HuH-7.5 (cell line): ENCODE data around the gene SLC1A7.

Source experiments
- DNase-seq: peaks from one replicate; pipeline ENCODE4 v3.0.0; 2011; ENCODE audit warnings: low spot score

SLC1A7 gene

GRCh38 chr1:53075761-53076163 lies 66.7 kb downstream of the SLC1A7 start:
- DNase-seq = no peak

DNA sequence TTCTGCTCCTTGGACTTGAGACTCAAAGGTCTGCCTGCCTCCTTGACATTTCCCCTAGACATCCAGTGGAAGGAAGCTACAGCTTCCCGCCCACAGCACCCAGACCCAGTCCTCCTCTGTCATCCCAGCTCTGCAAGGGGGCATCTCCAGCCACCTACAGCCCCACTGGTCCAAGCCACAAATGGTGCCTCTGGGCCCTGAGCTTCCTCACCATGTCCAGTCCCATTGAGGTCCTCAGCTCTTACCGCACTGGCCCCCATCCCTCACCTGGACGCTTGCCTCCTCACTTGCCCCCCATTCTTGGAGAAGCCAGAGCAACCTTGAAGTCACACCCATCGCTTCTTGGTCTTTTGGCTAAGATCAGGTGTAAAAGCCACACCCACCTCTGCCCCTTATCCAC lies 67.2 kb downstream of the SLC1A7 start:
- no peak for DNase-seq

- no peak for DNase-seq
Observed at GRCh38 chr1:53074313-53075154, 67.9 kb downstream of the SLC1A7 start.

DNA sequence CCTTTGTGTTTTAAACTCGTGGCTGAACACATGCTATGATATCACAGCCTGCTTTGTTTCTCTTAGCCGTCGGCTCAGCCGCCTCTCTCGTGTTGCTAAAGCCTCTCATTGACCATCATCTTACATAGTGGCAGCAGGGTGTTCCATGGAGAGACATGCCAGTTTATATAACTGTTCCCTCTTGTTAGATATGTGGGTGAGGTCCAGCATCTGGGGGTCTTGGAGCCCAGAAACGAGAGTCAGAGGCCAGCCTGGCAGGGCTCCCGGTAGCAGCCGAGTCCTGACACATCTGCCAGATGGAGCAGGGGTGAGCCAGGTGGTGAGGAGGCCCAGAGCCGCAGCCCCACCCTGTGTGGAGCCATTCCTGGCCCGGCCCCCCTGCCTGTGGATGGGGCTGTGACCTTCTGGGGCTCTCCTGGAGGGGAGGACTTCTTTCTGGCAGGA lies 68.5 kb downstream of the SLC1A7 start:
- no peak for DNase-seq

GRCh38 chr1:53073287-53073686 lies 69.2 kb downstream of the SLC1A7 start:
- DNase-seq = no peak

DNA sequence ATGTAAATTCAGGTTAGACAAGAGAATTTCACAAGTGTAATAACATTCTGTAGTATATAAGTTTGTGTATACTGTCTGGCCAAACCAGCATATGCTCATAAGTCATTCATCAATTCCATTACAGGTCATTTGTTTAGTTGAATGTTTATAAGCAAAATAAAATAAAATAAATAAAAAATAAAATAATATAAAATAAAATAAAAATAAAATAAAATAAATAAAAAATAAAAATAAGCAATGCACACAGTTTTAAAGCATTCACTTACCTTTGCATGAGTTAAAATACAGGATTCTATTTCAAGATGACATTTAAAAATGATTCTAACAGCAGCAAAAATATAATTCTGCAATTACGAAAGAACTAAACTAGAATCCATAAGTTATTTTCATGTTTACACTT lies 70.5 kb downstream of the SLC1A7 start:
- DNase-seq = no peak

DNA sequence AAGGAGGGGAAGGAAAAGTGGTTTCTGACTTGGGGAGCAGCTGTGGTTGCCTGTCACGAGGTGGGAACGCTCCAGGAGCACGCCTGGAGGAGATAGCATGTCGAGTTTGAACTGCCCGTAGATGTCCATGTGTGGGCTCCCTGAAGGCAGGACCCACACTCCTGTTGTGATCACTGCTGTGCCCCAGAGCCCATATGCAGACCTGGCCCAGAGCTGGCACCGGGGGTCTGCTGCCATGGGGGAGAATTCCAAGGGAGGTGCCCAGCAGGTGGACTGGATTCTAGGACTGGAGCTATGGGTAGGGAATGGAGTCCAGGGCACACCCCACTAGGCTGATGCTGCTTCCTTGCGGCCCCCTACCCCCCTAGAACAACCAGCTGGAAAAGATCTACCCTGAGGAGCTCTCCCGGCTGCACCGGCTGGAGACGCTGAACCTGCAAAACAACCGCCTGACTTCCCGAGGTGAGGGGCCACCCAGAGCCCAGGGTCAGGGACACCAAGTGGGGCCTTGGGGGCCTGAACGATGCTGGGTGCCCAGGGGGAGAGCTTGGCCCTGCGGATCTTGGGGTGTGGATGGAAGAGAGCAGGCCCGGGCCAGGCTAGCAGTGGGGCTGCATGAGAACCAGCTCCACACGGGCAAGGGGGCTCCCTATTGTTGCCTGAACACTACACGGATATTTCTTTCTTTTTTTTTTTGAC lies 71.1 kb downstream of the SLC1A7 start:
- no peak for DNase-seq

GRCh38 chr1:53070621-53071020 lies 71.8 kb downstream of the SLC1A7 start:
- DNase-seq = no peak

DNA sequence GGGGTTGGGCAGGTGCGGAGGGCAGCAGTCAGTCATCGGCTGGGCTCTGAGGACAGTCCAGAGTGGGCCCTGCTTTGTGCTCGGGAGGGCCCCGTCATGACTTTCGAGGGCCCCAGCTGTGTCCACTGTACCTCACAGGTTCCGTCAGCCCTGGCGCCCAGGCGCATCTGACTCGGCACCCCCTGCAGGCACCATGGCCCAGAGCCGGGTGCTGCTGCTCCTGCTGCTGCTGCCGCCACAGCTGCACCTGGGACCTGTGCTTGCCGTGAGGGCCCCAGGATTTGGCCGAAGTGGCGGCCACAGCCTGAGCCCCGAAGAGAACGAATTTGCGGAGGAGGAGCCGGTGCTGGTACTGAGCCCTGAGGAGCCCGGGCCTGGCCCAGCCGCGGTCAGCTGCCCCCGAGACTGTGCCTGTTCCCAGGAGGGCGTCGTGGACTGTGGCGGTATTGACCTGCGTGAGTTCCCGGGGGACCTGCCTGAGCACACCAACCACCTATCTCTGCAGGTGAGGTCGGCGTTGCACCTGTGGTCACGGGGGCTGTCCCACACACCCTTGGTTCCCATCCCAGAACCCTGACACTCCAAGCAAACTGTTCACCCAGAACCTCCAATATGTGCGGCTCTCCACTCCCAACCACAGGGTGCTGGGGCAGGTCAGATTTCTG lies 72.6 kb downstream of the SLC1A7 start:
- no peak for DNase-seq

DNA sequence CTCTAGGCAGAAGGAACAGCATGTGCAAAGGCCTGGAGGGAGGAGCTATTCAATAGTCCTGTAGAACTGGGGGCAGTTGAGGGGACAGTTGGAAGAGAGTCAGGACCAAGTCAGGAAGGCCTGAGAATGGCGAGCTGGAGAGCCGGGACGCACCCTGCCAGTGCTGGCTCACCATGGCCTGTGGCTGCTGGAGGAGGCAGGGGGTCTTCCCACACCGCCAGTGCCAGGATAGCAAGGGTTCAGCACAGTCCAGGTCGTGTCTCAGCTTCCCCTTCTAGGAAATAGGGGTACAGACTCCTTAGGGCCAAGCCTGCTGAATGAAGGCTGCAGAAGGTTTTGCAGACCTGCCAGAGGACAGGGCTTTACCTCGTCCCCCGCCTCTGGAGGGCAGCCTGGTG lies 73.2 kb downstream of the SLC1A7 start:
- DNase-seq = no peak

- DNase-seq = no peak
Observed at GRCh38 chr1:53068314-53069099, 73.9 kb downstream of the SLC1A7 start.

DNA sequence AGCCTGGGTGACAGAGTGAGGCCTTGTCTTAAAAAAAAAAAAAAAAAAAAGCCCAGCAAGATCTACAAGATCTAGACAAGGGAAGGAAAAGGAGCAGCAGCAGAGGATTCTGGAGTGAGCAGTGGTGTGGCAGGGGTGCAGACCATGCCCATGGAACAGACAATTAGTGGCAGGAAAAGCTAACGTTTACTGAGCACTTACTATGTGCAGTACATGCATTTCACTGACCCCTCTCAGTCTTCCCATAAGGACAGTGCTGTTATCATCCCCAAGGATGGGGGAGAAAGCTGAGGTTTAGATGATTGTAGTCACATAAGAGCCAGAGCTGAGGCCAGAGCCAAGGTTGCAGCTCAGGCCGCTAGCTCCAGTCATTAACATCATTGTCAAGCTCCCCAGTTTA lies 74.6 kb downstream of the SLC1A7 start:
- no peak for DNase-seq

- DNase-seq = no peak
Observed at GRCh38 chr1:53066891-53067738, 75.3 kb downstream of the SLC1A7 start.

DNA sequence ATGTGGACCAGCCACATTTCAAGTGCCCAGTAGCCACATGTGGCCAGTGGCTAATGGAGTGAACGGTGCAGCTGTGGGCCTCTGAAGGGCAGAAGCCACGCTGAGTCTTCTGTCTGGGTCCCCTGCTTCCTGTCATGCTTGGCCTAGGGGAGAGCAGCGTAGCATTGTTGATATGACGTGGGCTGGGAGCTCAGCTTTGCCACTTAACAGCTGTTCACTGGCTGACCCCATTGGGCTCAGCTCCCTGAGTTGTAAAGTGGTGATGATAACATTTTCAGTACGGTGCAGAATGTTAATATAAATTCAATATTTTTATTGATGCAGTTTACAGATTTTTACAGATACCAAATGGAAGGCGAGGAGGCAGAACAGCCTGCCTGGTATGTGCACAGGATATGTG lies 76.0 kb downstream of the SLC1A7 start:
- no peak for DNase-seq

DNA sequence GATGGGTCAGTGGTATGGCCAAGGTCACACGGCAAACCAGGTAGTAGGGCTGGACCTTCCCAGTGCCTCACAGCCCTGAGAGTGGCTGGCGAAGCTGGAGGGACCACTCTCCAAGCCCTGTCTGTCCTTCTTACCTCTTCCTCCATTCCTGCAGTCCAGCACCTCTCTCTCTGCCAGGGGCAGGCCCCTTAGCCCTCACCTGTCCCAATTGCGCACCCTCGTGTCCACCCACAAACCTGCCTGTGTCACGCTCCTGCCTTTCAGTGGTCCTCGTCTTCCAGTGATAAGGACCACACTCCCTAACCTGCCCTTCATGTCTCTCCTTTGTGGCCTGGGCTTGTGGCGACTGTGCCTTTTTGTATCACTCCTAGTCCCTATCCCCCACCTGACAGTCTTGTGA lies 77.0 kb downstream of the SLC1A7 start:
- no peak for DNase-seq

GRCh38 chr1:53063744-53064515 lies 78.5 kb downstream of the SLC1A7 start:
- DNase-seq = no peak

GRCh38 chr1:53062708-53063591 lies 79.5 kb downstream of the SLC1A7 start:
- DNase-seq = no peak

- DNase-seq = peak; percentile 57
Observed at GRCh38 chr1:53061859-53062707, 80.4 kb downstream of the SLC1A7 start, which contains the start of gene PODN. Gene PODN, plus strand, starts transcription at chr1:53062213. Its CDS starts 7,643 bp downstream, at chr1:53069856.
